HEK293 (cell line): ENCODE measurements around the gene NHLH1.

Source experiments
- CTCF ChIA-PET: fragments of 350-600 bp; formaldehyde crosslinking; extraction: SDS; loops from one replicate; lab custom pipeline; 2021; ENCODE audit warnings: antibody characterized with exemption; lab: Yijun Ruan, JAX
- POLR2A ChIA-PET: fragments of 300-600 bp; formaldehyde crosslinking; extraction: SDS; loops from one replicate; lab custom pipeline; 2020; ENCODE audit warnings: antibody characterized with exemption, inconsistent platforms; lab: Yijun Ruan, JAX
- H3K27ac ChIP-seq: fragments of 200-500 bp; sonication (Bioruptor generic); 2 replicates; pipeline ENCODE4 v1.5.1; 2014; ENCODE audit warnings: low read depth, low read length, control low read depth, inconsistent platforms; ENCODE audit errors: extremely low read depth
- H3K36me3 ChIP-seq, 2 experiments: fragments of 200-500 bp in 1 of 2; sonication (Bioruptor generic) in 1 of 2; 1 replicate in 1 of 2; 2 replicates in 1 of 2; pipeline ENCODE4 v1.5.1; 2014 to 2017; ENCODE audit warnings: inconsistent platforms in 2 of 2, low read length in 2 of 2; ENCODE audit not compliant: control insufficient read depth in 2 of 2, insufficient read depth in 1 of 2
- H3K4me1 ChIP-seq: fragments of 200-500 bp; sonication (Bioruptor generic); 2 replicates; pipeline ENCODE4 v1.5.1; 2014; ENCODE audit warnings: mild to moderate bottlenecking, low read length, inconsistent platforms; ENCODE audit not compliant: control insufficient read depth, insufficient read depth
- H3K4me3 ChIP-seq: 2 replicates; pipeline ENCODE4 v1.5.1; 2011; ENCODE audit warnings: low read depth, mild to moderate bottlenecking, control low read depth, low read length, moderate library complexity
- H3K9me3 ChIP-seq: fragments of 200-500 bp; sonication (Bioruptor generic); 2 replicates; pipeline ENCODE4 v1.5.1; 2014; ENCODE audit warnings: low read depth, low read length, inconsistent platforms; ENCODE audit not compliant: control insufficient read depth, insufficient read depth
- BCL11B ChIP-seq: fragments of 450-650 bp; formaldehyde crosslinking; IDR thresholded peaks from 2 replicates; pipeline ENCODE4 v1.5.1; 2016; ENCODE audit warnings: low read depth, missing biosample characterization, missing genetic modification characterization
- EGR2 ChIP-seq: fragments of 450-650 bp; formaldehyde crosslinking; IDR thresholded peaks from 2 replicates; pipeline ENCODE4 v1.5.1; 2016; ENCODE audit warnings: low read depth, missing biosample characterization, missing genetic modification characterization
- INSM2 ChIP-seq: fragments of 450-650 bp; formaldehyde crosslinking; IDR thresholded peaks from 2 replicates; pipeline ENCODE4 v1.5.1; 2016; ENCODE audit warnings: missing biosample characterization, missing genetic modification characterization
- REPIN1 ChIP-seq: fragments of 450-650 bp; formaldehyde crosslinking; IDR thresholded peaks from 2 replicates; pipeline ENCODE4 v1.5.1; 2017; ENCODE audit warnings: missing biosample characterization, missing genetic modification characterization, low read depth
- WT1 ChIP-seq: fragments of 450-650 bp; formaldehyde crosslinking; IDR thresholded peaks from 2 replicates; pipeline ENCODE4 v1.5.1; 2016; ENCODE audit warnings: missing biosample characterization, missing genetic modification characterization
- ZBTB20 ChIP-seq: fragments of 450-650 bp; formaldehyde crosslinking; IDR thresholded peaks from 2 replicates; pipeline ENCODE4 v1.5.1; 2016; ENCODE audit warnings: missing biosample characterization, missing genetic modification characterization
- ZBTB21 ChIP-seq: fragments of 450-650 bp; formaldehyde crosslinking; IDR thresholded peaks from 2 replicates; pipeline ENCODE4 v1.5.1; 2017; ENCODE audit warnings: missing biosample characterization, missing genetic modification characterization
- ZFHX2 ChIP-seq: fragments of 450-650 bp; formaldehyde crosslinking; conservative IDR thresholded peaks from 2 replicates; pipeline ENCODE4 v1.5.1; 2016; ENCODE audit warnings: missing biosample characterization, missing genetic modification characterization
- ZNF169 ChIP-seq: fragments of 450-650 bp; formaldehyde crosslinking; IDR thresholded peaks from 2 replicates; pipeline ENCODE4 v1.5.1; 2016; ENCODE audit warnings: missing biosample characterization, missing genetic modification characterization
- ZNF292 ChIP-seq: fragments of 450-650 bp; formaldehyde crosslinking; IDR thresholded peaks from 2 replicates; pipeline ENCODE4 v1.5.1; 2016; ENCODE audit warnings: low read depth, missing biosample characterization, missing genetic modification characterization, borderline replicate concordance
- ZNF311 ChIP-seq: fragments of 450-650 bp; formaldehyde crosslinking; IDR thresholded peaks from 2 replicates; pipeline ENCODE4 v1.5.1; 2017; ENCODE audit warnings: missing biosample characterization, missing genetic modification characterization, borderline replicate concordance
- ZNF544 ChIP-seq: fragments of 450-650 bp; formaldehyde crosslinking; IDR thresholded peaks from 2 replicates; pipeline ENCODE4 v1.5.0; 2017; ENCODE audit warnings: missing biosample characterization, missing genetic modification characterization
- ZNF561 ChIP-seq: fragments of 450-650 bp; IDR thresholded peaks from 2 replicates; pipeline ENCODE4 v1.5.1; 2018; ENCODE audit warnings: missing biosample characterization, missing genetic modification characterization, borderline replicate concordance
- ZNF624 ChIP-seq: fragments of 450-650 bp; formaldehyde crosslinking; IDR thresholded peaks from 2 replicates; pipeline ENCODE4 v1.5.1; 2017; ENCODE audit warnings: missing biosample characterization, missing genetic modification characterization
- ZNF626 ChIP-seq: fragments of 450-650 bp; sonication (Bioruptor Pico); formaldehyde crosslinking; IDR thresholded peaks from 2 replicates; pipeline ENCODE4 v1.5.1; 2018; ENCODE audit warnings: missing biosample characterization, missing genetic modification characterization, inconsistent platforms
- ZNF629 ChIP-seq: fragments of 450-650 bp; formaldehyde crosslinking; IDR thresholded peaks from 2 replicates; pipeline ENCODE4 v1.5.1; 2017; ENCODE audit warnings: missing biosample characterization, missing genetic modification characterization
- ZNF747 ChIP-seq: fragments of 450-650 bp; formaldehyde crosslinking; IDR thresholded peaks from 2 replicates; pipeline ENCODE4 v1.5.1; 2016; ENCODE audit warnings: missing biosample characterization, missing genetic modification characterization
- ZNF768 ChIP-seq: fragments of 450-650 bp; formaldehyde crosslinking; IDR thresholded peaks from 2 replicates; pipeline ENCODE4 v1.5.1; 2018; ENCODE audit warnings: missing biosample characterization, mild to moderate bottlenecking, missing genetic modification characterization
- ZNF792 ChIP-seq: fragments of 450-650 bp; formaldehyde crosslinking; IDR thresholded peaks from 2 replicates; pipeline ENCODE4 v1.5.1; 2016; ENCODE audit warnings: missing biosample characterization, missing genetic modification characterization
- TF ChIP-seq, protein P1 (sequence below): fragments of 450-650 bp; formaldehyde crosslinking; optimal IDR thresholded peaks from 2 replicates; pipeline ENCODE3; 2016; ENCODE audit warnings: missing biosample characterization, mild to moderate bottlenecking, missing genetic modification characterization
- TF ChIP-seq, protein P2 (sequence below): fragments of 450-650 bp; formaldehyde crosslinking; IDR thresholded peaks from 2 replicates; pipeline ENCODE4 v1.5.1; 2016; ENCODE audit warnings: missing biosample characterization, missing genetic modification characterization, low read depth
- TF ChIP-seq, protein P3 (sequence below): fragments of 450-650 bp; formaldehyde crosslinking; IDR thresholded peaks from 2 replicates; pipeline ENCODE4 v1.5.1; 2017; ENCODE audit warnings: missing biosample characterization, missing genetic modification characterization

NHLH1 gene

DNA sequence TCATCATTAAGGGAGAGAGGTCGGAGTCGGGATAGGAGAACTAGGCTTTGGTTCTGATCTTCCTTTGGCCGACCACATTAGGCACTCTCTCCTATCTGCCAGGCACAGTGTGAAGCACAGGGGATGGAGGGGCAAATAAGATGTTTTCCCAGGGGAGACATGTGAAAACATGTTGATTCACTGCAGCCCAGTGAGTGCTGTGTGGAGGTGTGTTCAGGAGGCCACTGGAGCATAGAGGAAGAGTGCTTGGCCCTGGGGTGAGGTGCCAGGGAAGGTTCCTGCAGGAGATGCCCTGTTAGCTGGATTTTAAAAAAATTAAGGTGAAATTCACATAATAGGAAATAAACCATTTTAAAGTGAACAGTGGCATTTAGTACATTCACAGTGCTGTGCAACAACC lies 37.2 kb downstream of the NHLH1 start:
- Histone ChIP-seq H3K36me3 (no peaks in the 10 kb centered on the region), H3K9me3 (no peaks in the 10 kb centered on the region), H3K4me1 (no peaks in the 10 kb centered on the region), H3K27ac (no peak overlapping the region), H3K4me3 (no peak overlapping the region)
- TF ChIP-seq ZBTB20 (peak; percentile 25; the same call in 1 of the 2 replicates), ZNF626 (tag by site-specific recombination) (no peak)
- ChIA-PET CTCF (interaction anchor here (0.6 kb wide), 1 partner anchor 512 kb away, joined by 3 read pairs; no protein-coding TSS in a partner anchor), POLR2A (no interaction called here)

GRCh38 chr1:160405331-160405877 lies 38.5 kb downstream of the NHLH1 start:
- Histone ChIP-seq H3K27ac (no peak overlapping the region), H3K36me3 (no peaks in the 10 kb centered on the region), H3K4me3 (no peak overlapping the region), H3K9me3 (no peaks in the 10 kb centered on the region), H3K4me1 (no peaks in the 10 kb centered on the region)
- ChIA-PET CTCF (interaction anchor here (1.1 kb wide), 1 partner anchor 28 kb away, joined by 3 read pairs; no protein-coding TSS in a partner anchor), POLR2A (no interaction called here)
- TF ChIP-seq ZNF629 (tag by site-specific recombination): no peak
- no peak for TF ChIP-seq ZBTB21 (tag by site-specific recombination)
- peak; percentile 93 for TF ChIP-seq EGR2 (tag by site-specific recombination)
- TF ChIP-seq REPIN1 (tag by site-specific recombination): no peak
- no peak for TF ChIP-seq ZNF292
- TF ChIP-seq ZNF792 (tag by site-specific recombination): no peak
- no peak for TF ChIP-seq ZNF768
- no peak for TF ChIP-seq ZNF747 (tag by site-specific recombination)
- TF ChIP-seq BCL11B (tag by site-specific recombination): no peak
- no peak for TF ChIP-seq ZNF169 (tag by site-specific recombination)
- TF ChIP-seq ZNF561 (tag by site-specific recombination): no peak
- TF ChIP-seq, protein P1, sequence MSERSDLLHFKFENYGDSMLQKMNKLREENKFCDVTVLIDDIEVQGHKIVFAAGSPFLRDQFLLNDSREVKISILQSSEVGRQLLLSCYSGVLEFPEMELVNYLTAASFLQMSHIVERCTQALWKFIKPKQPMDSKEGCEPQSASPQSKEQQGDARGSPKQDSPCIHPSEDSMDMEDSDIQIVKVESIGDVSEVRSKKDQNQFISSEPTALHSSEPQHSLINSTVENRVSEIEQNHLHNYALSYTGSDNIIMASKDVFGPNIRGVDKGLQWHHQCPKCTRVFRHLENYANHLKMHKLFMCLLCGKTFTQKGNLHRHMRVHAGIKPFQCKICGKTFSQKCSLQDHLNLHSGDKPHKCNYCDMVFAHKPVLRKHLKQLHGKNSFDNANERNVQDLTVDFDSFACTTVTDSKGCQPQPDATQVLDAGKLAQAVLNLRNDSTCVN (tag by site-specific recombination): no peak
- TF ChIP-seq INSM2: no peak
- TF ChIP-seq ZFHX2: peak; percentile 94
- TF ChIP-seq ZNF624 (tag by site-specific recombination): no peak
- TF ChIP-seq WT1 (tag by site-specific recombination): no peak
- TF ChIP-seq ZNF544: no peak
- TF ChIP-seq, protein P2, sequence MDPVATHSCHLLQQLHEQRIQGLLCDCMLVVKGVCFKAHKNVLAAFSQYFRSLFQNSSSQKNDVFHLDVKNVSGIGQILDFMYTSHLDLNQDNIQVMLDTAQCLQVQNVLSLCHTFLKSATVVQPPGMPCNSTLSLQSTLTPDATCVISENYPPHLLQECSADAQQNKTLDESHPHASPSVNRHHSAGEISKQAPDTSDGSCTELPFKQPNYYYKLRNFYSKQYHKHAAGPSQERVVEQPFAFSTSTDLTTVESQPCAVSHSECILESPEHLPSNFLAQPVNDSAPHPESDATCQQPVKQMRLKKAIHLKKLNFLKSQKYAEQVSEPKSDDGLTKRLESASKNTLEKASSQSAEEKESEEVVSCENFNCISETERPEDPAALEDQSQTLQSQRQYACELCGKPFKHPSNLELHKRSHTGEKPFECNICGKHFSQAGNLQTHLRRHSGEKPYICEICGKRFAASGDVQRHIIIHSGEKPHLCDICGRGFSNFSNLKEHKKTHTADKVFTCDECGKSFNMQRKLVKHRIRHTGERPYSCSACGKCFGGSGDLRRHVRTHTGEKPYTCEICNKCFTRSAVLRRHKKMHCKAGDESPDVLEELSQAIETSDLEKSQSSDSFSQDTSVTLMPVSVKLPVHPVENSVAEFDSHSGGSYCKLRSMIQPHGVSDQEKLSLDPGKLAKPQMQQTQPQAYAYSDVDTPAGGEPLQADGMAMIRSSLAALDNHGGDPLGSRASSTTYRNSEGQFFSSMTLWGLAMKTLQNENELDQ (tag by site-specific recombination): no peak
- TF ChIP-seq, protein P3, sequence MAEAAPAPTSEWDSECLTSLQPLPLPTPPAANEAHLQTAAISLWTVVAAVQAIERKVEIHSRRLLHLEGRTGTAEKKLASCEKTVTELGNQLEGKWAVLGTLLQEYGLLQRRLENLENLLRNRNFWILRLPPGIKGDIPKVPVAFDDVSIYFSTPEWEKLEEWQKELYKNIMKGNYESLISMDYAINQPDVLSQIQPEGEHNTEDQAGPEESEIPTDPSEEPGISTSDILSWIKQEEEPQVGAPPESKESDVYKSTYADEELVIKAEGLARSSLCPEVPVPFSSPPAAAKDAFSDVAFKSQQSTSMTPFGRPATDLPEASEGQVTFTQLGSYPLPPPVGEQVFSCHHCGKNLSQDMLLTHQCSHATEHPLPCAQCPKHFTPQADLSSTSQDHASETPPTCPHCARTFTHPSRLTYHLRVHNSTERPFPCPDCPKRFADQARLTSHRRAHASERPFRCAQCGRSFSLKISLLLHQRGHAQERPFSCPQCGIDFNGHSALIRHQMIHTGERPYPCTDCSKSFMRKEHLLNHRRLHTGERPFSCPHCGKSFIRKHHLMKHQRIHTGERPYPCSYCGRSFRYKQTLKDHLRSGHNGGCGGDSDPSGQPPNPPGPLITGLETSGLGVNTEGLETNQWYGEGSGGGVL (tag by site-specific recombination): peak; percentile 37; the same call in 1 of the 2 replicates
- no peak for TF ChIP-seq ZNF311 (tag by site-specific recombination)
